Loucy (cell line): ENCODE data around the gene SLC22A31.

Source experiments
- H2AFZ ChIP-seq: fragments of 200-600 bp; sonication (generic); 2 replicates; pipeline ENCODE4 v1.6.0; 2016; ENCODE audit warnings: antibody characterized with exemption, mild to moderate bottlenecking, low read length, moderate library complexity
- H3F3A ChIP-seq: fragments of 200-600 bp; 2 replicates; pipeline ENCODE4 v1.6.0; 2016; ENCODE audit warnings: antibody characterized with exemption, low read depth, mild to moderate bottlenecking
- H3K27me3 ChIP-seq: fragments of 200-600 bp; sonication (generic); 2 replicates; pipeline ENCODE4 v1.6.1; 2014; ENCODE audit warnings: low read length, mild to moderate bottlenecking; ENCODE audit not compliant: insufficient read depth, poor library complexity, severe bottlenecking
- H3K36me3 ChIP-seq: fragments of 200-600 bp; sonication (generic); 2 replicates; pipeline ENCODE4 v1.6.1; 2016; ENCODE audit warnings: low read length; ENCODE audit not compliant: insufficient read depth
- H3K4me1 ChIP-seq: fragments of 200-600 bp; sonication (generic); 2 replicates; pipeline ENCODE4 v1.5.1; 2014; ENCODE audit warnings: low read length, mild to moderate bottlenecking; ENCODE audit not compliant: insufficient read depth, poor library complexity, severe bottlenecking
- H3K4me2 ChIP-seq: fragments of 200-600 bp; sonication (generic); 2 replicates; pipeline ENCODE4 v1.6.0; 2014; ENCODE audit warnings: antibody characterized with exemption, low read length, low read depth, mild to moderate bottlenecking; ENCODE audit not compliant: poor library complexity, severe bottlenecking
- H3K4me3 ChIP-seq: fragments of 200-600 bp; sonication (generic); 2 replicates; pipeline ENCODE4 v1.5.1; 2014; ENCODE audit warnings: low read length, mild to moderate bottlenecking, mixed read lengths; ENCODE audit not compliant: poor library complexity, severe bottlenecking
- H3K79me2 ChIP-seq: fragments of 200-600 bp; sonication (generic); 2 replicates; pipeline ENCODE4 v1.6.1; 2014; ENCODE audit warnings: low read length; ENCODE audit not compliant: insufficient read depth
- H3K9ac ChIP-seq: fragments of 200-600 bp; sonication (generic); 2 replicates; pipeline ENCODE4 v1.6.0; 2014; ENCODE audit warnings: mild to moderate bottlenecking, low read depth, low read length, moderate library complexity; ENCODE audit not compliant: poor library complexity, severe bottlenecking
- H3K9me2 ChIP-seq: fragments of 200-600 bp; sonication (generic); replicated peaks from 2 replicates; pipeline ENCODE4 v1.6.1; 2016; ENCODE audit warnings: low read depth, low read length, mixed read lengths
- H3K9me3 ChIP-seq: fragments of 200-600 bp; sonication (generic); 2 replicates; pipeline ENCODE4 v1.6.1; 2014; ENCODE audit warnings: mild to moderate bottlenecking, antibody characterized with exemption, low read length, low read depth; ENCODE audit not compliant: insufficient read depth
- H4K20me1 ChIP-seq: fragments of 200-600 bp; sonication (generic); 2 replicates; pipeline ENCODE4 v1.6.0; 2014; ENCODE audit warnings: antibody characterized with exemption, low read length, mild to moderate bottlenecking; ENCODE audit not compliant: insufficient read depth, poor library complexity, severe bottlenecking
- EZH2phosphoT487 ChIP-seq: fragments of 200-600 bp; IDR thresholded peaks from 2 replicates; pipeline ENCODE4 v1.6.1; 2018; ENCODE audit warnings: antibody characterized with exemption, mild to moderate bottlenecking, moderate library complexity, borderline replicate concordance
- TF ChIP-seq, protein P1 (sequence below): fragments of 200-600 bp; sonication (generic); conservative IDR thresholded peaks from 2 replicates; pipeline ENCODE4 v1.5.1; 2014; ENCODE audit warnings: mild to moderate bottlenecking, antibody characterized with exemption, low read length

SLC22A31 gene

DNA sequence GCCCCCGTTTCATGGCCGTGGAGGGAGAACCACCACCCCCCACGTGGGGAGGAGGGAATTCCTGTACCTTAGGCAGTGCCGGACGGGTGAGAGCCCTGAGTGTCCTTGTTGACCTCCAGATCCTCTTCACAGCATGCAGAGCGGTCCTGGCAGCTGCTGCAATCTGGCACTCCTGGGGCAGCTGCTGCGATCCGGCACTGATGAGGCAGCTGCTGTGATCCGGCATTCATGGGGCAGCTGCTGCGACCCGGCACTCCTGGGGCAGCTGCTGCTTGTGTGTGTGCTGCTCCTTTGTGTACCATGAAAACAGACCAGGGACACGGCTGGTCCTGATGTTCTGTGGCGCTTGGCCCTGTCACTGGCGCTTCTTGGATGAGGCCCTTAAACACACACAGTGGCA, 29.9 kb upstream of the SLC22A31 start:
- no peaks in the 10 kb centered on the region for H3K9me3 ChIP-seq
- H3K4me2 ChIP-seq: no peak overlapping the region

DNA sequence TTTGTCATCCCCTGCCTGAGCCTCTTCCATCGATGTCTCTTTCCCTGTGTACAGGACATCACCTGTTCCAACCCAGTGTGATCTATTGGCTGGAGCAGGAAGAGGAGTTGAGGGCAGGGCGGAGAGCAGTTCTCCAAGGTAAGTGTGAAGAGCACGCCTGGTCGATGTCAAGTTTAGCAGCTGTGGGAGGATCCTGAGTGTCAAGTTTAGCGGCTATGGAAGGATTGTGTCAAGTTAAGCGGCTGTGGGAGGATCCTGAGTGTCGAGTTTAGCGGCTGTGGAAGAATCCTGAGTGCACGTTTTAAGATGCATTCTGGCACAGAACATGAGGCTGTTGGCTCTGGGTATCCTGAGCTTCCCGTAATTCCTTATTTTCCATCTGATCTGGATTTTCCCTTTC, 24.3 kb upstream of the SLC22A31 start:
- no peak overlapping the region for H3K9ac ChIP-seq
- H3K9me3 ChIP-seq: no peaks in the 10 kb centered on the region
- H3K9me2 ChIP-seq: no peaks in the 10 kb centered on the region
- H3K4me1 ChIP-seq: no peaks in the 10 kb centered on the region
- no peak overlapping the region for H3K4me2 ChIP-seq
- H2AFZ ChIP-seq: no peak overlapping the region
- TF ChIP-seq EZH2phosphoT487: no peak
- TF ChIP-seq, protein P1, sequence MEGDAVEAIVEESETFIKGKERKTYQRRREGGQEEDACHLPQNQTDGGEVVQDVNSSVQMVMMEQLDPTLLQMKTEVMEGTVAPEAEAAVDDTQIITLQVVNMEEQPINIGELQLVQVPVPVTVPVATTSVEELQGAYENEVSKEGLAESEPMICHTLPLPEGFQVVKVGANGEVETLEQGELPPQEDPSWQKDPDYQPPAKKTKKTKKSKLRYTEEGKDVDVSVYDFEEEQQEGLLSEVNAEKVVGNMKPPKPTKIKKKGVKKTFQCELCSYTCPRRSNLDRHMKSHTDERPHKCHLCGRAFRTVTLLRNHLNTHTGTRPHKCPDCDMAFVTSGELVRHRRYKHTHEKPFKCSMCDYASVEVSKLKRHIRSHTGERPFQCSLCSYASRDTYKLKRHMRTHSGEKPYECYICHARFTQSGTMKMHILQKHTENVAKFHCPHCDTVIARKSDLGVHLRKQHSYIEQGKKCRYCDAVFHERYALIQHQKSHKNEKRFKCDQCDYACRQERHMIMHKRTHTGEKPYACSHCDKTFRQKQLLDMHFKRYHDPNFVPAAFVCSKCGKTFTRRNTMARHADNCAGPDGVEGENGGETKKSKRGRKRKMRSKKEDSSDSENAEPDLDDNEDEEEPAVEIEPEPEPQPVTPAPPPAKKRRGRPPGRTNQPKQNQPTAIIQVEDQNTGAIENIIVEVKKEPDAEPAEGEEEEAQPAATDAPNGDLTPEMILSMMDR: no peak
- no peaks in the 10 kb centered on the region for H3F3A ChIP-seq
- no peaks in the 10 kb centered on the region for H3K27me3 ChIP-seq
- no peaks in the 10 kb centered on the region for H4K20me1 ChIP-seq
- H3K4me3 ChIP-seq: no peak overlapping the region
- no peaks in the 10 kb centered on the region for H3K79me2 ChIP-seq
- H3K36me3 ChIP-seq: no peaks in the 10 kb centered on the region; the same call in 1 of the 2 replicates

More for the DNA sequence above, 29.9 kb upstream of the SLC22A31 start:
- H3K4me3 ChIP-seq: no peak overlapping the region
- no peaks in the 10 kb centered on the region for H4K20me1 ChIP-seq
- no peaks in the 10 kb centered on the region for H3K79me2 ChIP-seq
- no peaks in the 10 kb centered on the region for H3K27me3 ChIP-seq
- TF ChIP-seq EZH2phosphoT487: no peak
- TF ChIP-seq, protein P1: no peak
- no peaks in the 10 kb centered on the region for H3K9me2 ChIP-seq
- no peak overlapping the region for H3K9ac ChIP-seq
- H3F3A ChIP-seq: no peaks in the 10 kb centered on the region
- no peak overlapping the region for H2AFZ ChIP-seq
- H3K4me1 ChIP-seq: no peaks in the 10 kb centered on the region
- H3K36me3 ChIP-seq: no peaks in the 10 kb centered on the region; the same call in 1 of the 2 replicates

DNA sequence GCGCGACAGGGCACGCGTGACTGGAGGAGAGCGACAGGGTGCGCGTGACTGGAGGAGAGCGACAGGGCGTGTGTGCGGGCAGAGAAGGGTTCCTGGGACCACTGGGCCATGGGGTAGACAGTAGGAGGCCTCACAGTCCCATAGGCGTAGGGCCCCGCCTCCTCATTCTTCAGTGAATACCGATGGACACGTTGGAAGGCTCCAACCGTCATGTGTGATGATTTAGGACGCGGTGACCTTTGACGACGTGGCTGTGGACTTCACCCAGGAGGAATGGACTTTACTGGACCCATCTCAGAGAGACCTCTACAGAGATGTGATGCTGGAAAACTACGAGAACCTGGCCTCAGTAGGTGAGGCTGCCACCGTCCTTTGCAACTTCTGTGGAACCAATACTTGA, 22.6 kb upstream of the SLC22A31 start:
- H3K9me2 ChIP-seq: no peaks in the 10 kb centered on the region
- no peaks in the 10 kb centered on the region for H3K27me3 ChIP-seq
- no peak overlapping the region for H2AFZ ChIP-seq
- no peaks in the 10 kb centered on the region for H3F3A ChIP-seq
- no peaks in the 10 kb centered on the region for H3K4me1 ChIP-seq
- no peaks in the 10 kb centered on the region; the same call in 1 of the 2 replicates for H3K36me3 ChIP-seq
- no peak overlapping the region for H3K9ac ChIP-seq
- peaks cover 4% of the 10 kb centered on the region; the same call in 1 of the 2 replicates for H3K79me2 ChIP-seq
- H3K9me3 ChIP-seq: no peaks in the 10 kb centered on the region
- TF ChIP-seq EZH2phosphoT487: no peak
- TF ChIP-seq, protein P1: no peak
- no peak overlapping the region for H3K4me3 ChIP-seq
- H4K20me1 ChIP-seq: no peaks in the 10 kb centered on the region
- H3K4me2 ChIP-seq: no peak overlapping the region
